CD4-positive, alpha-beta T cell treated with Interleukin-6 at 100 ng/mL for 8 hours (primary cell): ENCODE data around the gene FBRSL1.

Source experiments
- DNase-seq: peaks from one replicate; pipeline ENCODE4 v3.0.0-alpha.2; 2020; ENCODE audit warnings: mixed read lengths, low spot score

Gene FBRSL1

DNA sequence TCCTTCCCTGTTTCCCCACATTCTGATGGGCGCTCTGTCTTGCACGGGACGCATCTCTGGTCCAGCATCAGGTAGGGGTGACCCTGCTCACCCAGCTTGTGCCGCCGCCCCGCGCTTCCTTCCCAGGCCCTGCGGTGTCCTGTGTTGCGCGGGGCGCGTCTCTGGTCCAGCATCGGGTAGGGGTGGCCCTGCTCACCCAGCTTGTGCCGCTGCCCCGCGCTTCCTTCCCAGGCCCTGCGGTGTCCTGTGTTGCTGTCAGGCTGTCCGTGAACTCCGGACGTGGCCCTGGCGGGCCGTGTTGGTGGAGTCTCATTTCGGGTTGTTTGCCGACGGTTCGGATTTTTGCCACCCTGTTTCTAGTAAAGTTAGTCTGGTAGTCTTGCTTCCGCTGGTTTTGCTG, 6.8 kb downstream of the FBRSL1 start:
- DNase-seq, result no peak

- DNase-seq, result no peak
Observed at GRCh38 chr12:132497514-132498405, 7.8 kb downstream of the FBRSL1 start.

DNA sequence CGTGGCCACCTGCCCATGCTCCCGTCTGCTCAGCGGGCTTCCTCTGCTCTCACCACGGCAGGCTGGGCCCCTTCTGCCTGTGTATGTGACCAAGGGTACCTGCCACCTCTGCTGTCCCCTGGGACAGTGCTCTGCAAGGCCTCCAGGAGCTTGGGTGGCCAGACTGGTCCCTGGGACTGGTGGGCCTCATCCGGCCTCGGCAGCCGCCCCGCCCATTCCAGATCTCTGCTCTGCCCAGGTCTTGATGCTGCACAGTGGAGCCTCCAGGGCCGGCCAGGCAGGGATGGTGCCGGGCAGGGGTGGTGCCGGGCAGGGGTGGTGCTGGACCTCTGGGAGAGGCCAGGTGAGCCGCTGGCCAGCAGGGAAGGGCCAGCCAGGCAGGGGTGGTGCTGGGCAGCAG, 9.0 kb downstream of the FBRSL1 start:
- DNase-seq, result no peak

DNA sequence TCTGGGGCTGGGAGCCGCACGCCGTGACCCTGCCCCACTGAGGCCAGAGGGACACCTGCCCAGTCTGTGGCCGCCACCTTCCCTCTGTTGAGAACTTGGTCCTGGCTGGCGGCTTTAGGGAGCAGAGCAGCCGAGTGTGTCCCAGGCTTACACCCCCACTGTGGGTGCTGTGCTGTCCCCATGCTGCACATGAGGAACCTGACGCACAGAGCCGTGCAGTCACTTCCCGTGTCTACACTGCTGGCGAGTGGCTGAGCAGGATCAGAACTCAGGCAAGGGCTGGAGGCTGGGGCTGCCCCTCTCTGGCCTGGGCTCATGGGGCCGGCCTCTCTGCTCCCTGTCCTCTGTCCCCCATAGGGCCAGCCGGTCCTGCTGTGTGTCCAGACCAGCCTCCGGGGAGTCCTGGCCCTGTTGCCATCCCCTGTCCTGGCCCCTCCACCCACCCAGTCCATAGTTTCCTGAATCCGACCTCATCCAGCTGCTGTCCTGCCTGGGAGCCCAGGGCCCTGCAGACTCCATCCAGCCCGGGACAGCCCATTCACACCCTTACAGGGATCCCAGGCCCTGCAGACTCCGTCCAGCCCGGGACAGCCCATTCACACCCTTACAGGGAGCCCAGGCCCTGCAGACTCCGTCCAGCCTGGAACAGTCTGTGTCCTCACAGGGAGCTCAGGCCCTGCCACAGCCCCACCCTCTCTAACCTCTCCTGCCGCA, 10.3 kb downstream of the FBRSL1 start:
- DNase-seq, result no peak

DNA sequence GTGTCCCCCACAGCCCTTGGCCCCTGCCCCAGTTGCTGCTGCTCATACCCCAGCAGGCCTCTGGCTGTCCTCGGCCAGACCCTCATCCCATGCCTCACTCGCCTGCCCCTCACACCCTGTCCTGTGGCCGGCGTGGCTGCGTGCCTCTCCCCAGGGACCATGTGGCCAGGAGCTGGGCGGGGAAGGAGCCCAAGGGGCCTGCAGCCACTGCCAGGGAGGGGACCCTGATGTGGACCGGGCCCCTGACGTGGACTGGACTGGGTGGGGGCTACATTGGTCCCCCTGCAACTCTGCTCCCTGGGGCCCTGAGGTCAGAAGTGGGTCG, 10.9 kb downstream of the FBRSL1 start:
- DNase-seq, result no peak

GRCh38 chr12:132501204-132501940, 11.4 kb downstream of the FBRSL1 start:
- no peak for DNase-seq

- no peak for DNase-seq
Observed at GRCh38 chr12:132502149-132502881, 12.4 kb downstream of the FBRSL1 start.

- DNase-seq, result no peak
Observed at GRCh38 chr12:132502882-132503193, 12.9 kb downstream of the FBRSL1 start.

- no peak for DNase-seq
Observed at GRCh38 chr12:132503618-132504204, 13.8 kb downstream of the FBRSL1 start.

DNA sequence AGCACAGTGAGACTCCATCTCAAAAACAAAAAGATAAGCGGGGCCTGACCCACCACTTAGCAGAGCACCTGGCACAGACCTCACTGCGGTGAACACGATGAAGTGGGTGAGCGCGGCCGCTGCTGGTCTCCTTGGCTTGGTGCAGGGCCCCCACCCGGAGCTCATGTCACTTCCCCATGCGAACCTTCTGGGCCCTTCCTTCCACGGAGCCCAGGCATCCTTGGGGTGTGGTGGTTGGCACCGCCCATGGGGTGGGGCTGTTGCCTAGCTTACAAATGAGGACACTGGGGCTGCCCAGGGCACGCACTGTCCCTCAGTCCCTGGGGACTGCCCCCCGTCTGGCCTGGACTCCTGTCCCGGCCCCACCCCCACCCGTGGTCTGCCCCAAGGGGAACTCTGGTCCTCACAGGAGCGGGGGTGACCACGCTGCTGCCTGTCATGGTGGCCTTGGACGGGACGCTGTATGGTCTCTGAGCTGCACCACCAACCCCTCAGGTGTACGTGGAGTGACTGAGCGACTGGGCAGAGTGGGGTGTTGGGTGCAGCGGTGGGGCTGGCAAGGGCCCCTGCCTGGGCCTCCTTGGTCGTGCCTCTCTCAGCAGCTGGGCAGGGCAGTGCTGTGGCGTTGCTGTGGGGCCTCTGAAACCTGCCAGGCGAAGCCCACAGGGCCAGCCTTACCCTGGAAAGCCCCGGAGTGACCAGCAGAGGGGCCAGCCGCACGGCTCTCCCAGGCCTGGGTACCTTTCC, 15.3 kb downstream of the FBRSL1 start:
- DNase-seq, result no peak

DNA sequence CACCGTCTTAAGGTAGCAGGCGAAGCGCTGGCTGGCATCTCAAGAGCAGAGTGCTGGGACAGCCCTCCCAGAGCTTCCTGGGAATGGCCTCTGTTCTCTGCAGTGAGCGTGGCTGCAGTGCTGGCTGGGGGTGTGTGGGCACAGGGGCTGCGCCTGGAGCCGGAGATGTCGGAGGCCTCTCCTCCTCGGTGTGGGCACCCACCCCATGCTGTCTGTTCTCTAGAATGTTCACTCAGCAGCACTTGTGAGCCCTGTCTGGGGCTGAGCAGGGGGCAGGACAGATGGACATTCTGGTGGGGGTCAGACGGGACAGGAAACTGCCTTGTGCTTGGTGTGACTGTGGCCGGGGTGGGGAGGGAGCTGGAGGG, 15.9 kb downstream of the FBRSL1 start:
- DNase-seq, result no peak

DNA sequence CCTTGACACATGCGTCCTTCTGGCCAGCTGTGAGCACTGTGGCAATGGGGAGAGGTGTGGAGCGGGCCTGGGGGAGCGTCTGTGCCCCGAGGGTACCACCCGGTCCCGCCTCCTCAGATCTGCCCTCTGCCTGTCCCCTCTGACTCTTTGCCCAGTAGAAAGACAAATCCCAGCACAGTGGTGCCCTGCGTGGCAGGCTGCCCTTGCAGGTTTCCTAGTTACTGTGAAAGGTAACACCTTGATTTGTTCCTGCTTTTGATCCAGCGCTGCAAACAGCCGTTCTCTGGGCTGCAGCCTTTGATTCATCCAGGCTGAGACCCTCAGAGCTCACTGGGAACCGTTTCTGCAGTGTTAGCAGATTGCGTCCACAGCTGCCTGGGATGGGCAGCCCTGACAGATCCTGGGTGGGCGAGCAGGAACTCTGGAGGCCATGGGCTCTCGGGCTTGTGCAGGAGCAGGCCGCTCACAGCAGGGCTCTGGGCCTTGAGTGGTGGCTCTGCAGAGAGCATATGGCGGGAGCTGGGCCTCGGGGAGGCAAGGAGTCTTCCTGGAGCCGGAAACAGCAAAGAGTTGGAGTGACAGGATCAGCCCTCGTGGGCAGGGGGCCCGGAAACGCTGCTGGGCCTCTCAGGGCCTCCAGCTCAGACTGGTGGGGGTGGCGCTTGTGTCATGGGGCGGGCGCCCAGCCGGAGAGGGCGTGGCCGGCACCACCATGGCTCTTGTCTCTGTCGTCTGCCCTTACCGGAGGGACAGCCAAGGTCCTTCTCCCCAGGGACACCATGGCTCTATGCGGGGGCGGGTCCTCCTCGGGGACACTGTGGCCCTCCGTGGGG, 16.6 kb downstream of the FBRSL1 start:
- peak; percentile 57 for DNase-seq

DNA sequence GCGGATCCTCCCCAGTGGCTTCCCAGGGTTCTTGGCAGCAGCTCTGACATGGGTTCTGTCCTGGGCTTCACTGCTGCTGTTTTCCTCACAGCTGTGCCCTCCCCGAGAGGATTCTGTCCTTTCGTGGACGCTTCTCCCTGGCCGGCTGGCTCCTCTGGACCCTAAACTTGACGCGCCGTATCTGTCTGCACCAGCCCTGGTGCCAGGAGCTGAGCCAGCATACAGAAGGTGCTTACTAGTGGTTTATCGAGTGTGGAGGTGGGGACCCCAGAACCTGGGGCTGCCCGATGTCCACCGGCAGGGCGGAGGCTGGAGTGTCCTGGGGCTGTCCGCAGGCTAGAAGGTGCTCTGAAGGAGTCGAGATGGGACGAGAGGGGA, 17.2 kb downstream of the FBRSL1 start:
- no peak for DNase-seq

GRCh38 chr12:132507656-132508490, 17.9 kb downstream of the FBRSL1 start:
- no peak for DNase-seq

DNA sequence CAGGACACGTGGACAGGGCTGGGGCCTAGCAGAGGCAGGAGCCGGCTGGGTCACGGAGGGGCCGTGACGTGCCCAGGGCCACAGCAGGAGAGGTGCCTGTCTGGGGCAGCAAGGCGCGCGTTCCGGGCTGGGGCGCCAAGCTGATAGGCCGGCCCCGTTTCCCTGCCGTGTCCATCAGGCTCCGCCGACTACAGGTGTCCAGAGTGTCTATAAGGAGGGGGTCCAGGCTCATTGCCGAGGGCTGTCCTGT, 18.5 kb downstream of the FBRSL1 start:
- DNase-seq, result no peak

GRCh38 chr12:132508860-132509732, 19.1 kb downstream of the FBRSL1 start:
- DNase-seq, result no peak

DNA sequence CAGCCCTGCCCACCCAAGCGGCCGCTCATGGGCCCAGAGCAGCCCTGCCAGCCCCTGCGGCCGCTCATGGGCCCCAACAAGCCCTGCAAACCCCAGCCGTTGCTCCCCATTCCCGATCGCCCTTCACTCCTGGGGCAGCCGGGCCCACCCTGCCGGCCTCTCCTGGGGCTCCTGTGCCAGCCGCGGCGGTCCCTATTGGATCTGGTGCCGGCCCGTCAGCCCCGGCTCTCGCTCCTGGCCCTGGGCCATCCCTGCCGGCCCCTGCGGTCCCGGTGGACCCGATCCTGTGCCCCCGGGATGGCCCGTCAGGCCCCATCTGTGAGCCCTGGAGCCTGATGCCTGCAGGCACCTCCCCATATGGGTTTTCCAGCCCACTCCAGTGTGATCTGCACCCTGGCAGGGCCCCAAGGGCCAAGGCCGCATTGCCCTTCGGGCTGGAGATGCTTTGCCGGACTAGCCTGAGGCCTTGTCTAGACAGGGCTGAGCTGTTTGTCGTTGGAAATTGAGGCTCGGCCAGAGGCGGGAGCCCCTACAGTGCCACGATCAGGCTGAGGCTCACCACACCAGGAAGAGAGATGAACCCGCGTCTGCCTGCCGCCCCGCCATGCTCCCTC, 20.3 kb downstream of the FBRSL1 start:
- DNase-seq, result no peak

DNA sequence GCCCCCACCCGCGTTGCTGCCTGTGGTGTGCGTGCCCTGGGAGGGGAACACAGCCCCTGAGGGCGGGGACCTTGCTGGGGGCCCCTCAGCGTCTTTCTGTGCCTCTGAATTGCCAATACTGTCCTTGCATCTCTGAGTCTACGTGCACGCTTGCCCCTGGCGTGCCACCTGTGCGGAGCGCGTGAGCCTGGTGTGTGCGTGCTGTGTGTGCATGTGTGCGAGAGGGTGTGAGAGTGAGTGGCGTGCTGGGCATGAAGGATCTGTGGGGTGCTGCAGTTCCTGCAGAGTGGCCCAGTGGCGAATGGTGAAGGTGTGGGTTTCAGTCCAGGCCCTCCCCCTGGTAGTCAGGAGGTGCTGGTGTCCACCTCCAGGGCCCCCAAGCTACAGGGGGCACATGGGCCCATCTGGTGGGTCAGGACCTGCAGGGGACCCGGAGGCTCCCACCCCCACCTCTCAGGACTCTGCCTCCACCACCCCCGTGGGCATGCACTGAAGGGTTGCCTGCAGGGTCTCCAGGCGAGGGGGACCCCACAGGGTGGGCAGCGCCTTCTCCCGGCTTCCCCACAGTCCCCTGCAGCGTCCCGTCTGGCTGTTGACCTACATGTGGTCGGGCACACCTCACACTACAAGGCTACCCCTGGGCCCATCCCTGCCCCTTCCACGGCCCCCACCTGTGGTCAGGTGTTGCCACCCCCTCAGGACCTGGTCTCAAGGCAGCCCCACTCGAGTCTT, 21.0 kb downstream of the FBRSL1 start:
- no peak for DNase-seq
